Neuronal stem cell (in vitro differentiated cells): ENCODE measurements around the gene THBS1.

ENCODE experiments used
- DNase-seq: peaks from one replicate; pipeline ENCODE4 v3.0.0-alpha.2; 2013; ENCODE audit warnings: low spot score
- H2AFZ ChIP-seq: one replicate; pipeline ENCODE4 v1.6.1; 2013; ENCODE audit warnings: mild to moderate bottlenecking, low read length, inconsistent platforms
- H2AK5ac ChIP-seq: 2 replicates; pipeline ENCODE4 v1.6.1; 2013; ENCODE audit warnings: low read depth, mild to moderate bottlenecking, inconsistent platforms, low read length, moderate library complexity, mixed read lengths
- H2BK120ac ChIP-seq: 2 replicates; pipeline ENCODE4 v1.6.1; 2013; ENCODE audit warnings: low read depth, mild to moderate bottlenecking, inconsistent platforms, low read length, moderate library complexity, mixed read lengths
- H2BK12ac ChIP-seq: one replicate; pipeline ENCODE4 v1.6.1; 2013; ENCODE audit warnings: low read length, inconsistent platforms
- H2BK15ac ChIP-seq: 2 replicates; pipeline ENCODE4 v1.6.1; 2013; ENCODE audit warnings: mild to moderate bottlenecking, low read length, inconsistent platforms, mixed read lengths
- H2BK5ac ChIP-seq: one replicate; pipeline ENCODE4 v1.6.1; 2013; ENCODE audit warnings: inconsistent platforms, mild to moderate bottlenecking, low read length, moderate library complexity
- H3K14ac ChIP-seq: one replicate; pipeline ENCODE4 v1.6.1; 2013; ENCODE audit warnings: low read length, inconsistent platforms
- H3K18ac ChIP-seq: 2 replicates; pipeline ENCODE4 v1.6.1; 2013; ENCODE audit warnings: low read length, inconsistent platforms
- H3K23ac ChIP-seq: 2 replicates; pipeline ENCODE4 v1.6.1; 2013; ENCODE audit warnings: low read depth, mild to moderate bottlenecking, mixed read lengths, low read length, inconsistent platforms; ENCODE audit not compliant: poor library complexity
- H3K27ac ChIP-seq: replicated peaks from 3 replicates; pipeline ENCODE4 v1.5.1; 2013; ENCODE audit warnings: low read length, inconsistent platforms
- H3K27me3 ChIP-seq, 3 experiments: 2 replicates each; pipeline ENCODE4 v1.6.1; 2013; ENCODE audit warnings: low read length in 3 of 3, mild to moderate bottlenecking in 2 of 3, inconsistent platforms in 1 of 3, low read depth in 1 of 3, mixed read lengths in 1 of 3, moderate library complexity in 1 of 3; ENCODE audit not compliant: control insufficient read depth in 3 of 3, insufficient read depth in 3 of 3
- H3K36me3 ChIP-seq, 2 donors: replicated peaks in 1 of 2; 2 replicates each; pipeline ENCODE4 v1.6.1; 2013; ENCODE audit warnings: low read length in 2 of 2; ENCODE audit not compliant: control insufficient read depth in 2 of 2, insufficient read depth in 2 of 2
- H3K4ac ChIP-seq: 2 replicates; pipeline ENCODE4 v1.6.1; 2013; ENCODE audit warnings: inconsistent platforms, mild to moderate bottlenecking, low read length, moderate library complexity
- H3K4me1 ChIP-seq, 2 donors: 1 replicate in 1 of 2; 2 replicates in 1 of 2; pipeline ENCODE4 v1.6.1; 2013; ENCODE audit warnings: low read length in 2 of 2, low read depth in 1 of 2; ENCODE audit not compliant: control insufficient read depth in 2 of 2, insufficient read depth in 1 of 2
- H3K4me2 ChIP-seq: one replicate; pipeline ENCODE4 v1.6.1; 2013; ENCODE audit warnings: mild to moderate bottlenecking, low read length, inconsistent platforms; ENCODE audit not compliant: insufficient read depth, poor library complexity, severe bottlenecking
- H3K4me3 ChIP-seq, 2 donors: 2 replicates each; pipeline ENCODE4 v1.5.1; 2013; ENCODE audit warnings: low read length in 2 of 2, mild to moderate bottlenecking in 2 of 2, inconsistent platforms in 1 of 2, moderate library complexity in 1 of 2
- H3K79me1 ChIP-seq: one replicate; pipeline ENCODE4 v1.6.1; 2013; ENCODE audit warnings: low read depth, mild to moderate bottlenecking, inconsistent platforms, low read length, moderate library complexity
- H3K9ac ChIP-seq: one replicate; pipeline ENCODE4 v1.6.1; 2013; ENCODE audit warnings: mild to moderate bottlenecking, low read depth, low read length, inconsistent platforms; ENCODE audit not compliant: poor library complexity
- H3K9me3 ChIP-seq, 2 donors: replicated peaks in 1 of 2; 2 replicates each; pipeline versions ENCODE3 to v1.6.1; 2013; ENCODE audit warnings: low read length in 2 of 2, mild to moderate bottlenecking in 2 of 2, inconsistent platforms in 1 of 2, low read depth in 1 of 2, mixed read lengths in 1 of 2, moderate library complexity in 1 of 2; ENCODE audit not compliant: control insufficient read depth in 2 of 2, insufficient read depth in 1 of 2
- H4K8ac ChIP-seq: one replicate; pipeline ENCODE4 v1.6.1; 2013; ENCODE audit warnings: low read depth, mild to moderate bottlenecking, inconsistent platforms, low read length, moderate library complexity
- H4K91ac ChIP-seq: one replicate; pipeline ENCODE4 v1.6.1; 2013; ENCODE audit warnings: low read length, low read depth, mild to moderate bottlenecking, inconsistent platforms; ENCODE audit not compliant: poor library complexity
- WGBS, 2 donors: extraction: QIAGEN DNeasy Blood & Tissue Kit; methylation state at CpG; one replicate each; pipeline ENCODE4 v1.1.7; 2013; ENCODE audit warnings: missing lambda C conversion rate in 2 of 2, mixed read lengths in 1 of 2; ENCODE audit not compliant: insufficient read length in 2 of 2, insufficient replicate concordance in 1 of 2; ENCODE audit errors: extremely low coverage in 2 of 2; 5-methylcytosine and 5-hydroxymethylcytosine counted together

THBS1 gene

DNA sequence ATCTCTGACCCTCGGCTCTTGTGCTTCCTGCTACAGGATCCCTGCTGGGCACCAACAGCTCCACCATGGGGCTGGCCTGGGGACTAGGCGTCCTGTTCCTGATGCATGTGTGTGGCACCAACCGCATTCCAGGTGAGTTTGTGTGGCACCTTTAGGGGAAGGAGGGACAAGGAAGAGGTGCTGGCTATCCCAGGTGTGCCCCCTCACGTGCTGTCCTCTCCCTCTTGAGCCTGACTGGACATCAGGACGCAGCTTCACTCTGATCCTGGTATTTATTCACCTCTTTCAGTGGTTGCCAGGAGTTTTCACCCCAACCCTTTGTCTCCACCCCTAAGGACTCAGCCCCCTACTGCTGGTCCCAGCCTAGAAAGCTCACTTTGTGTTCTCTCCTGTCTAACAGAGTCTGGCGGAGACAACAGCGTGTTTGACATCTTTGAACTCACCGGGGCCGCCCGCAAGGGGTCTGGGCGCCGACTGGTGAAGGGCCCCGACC lies 960 bp downstream of the THBS1 start:
- peaks cover 1% of the 10 kb centered on the region for H3K79me1 ChIP-seq
- H2BK12ac ChIP-seq: no peak overlapping the region
- no peak overlapping the region for H2AK5ac ChIP-seq
- H3K27ac ChIP-seq: no peak overlapping the region
- no peak overlapping the region for H3K18ac ChIP-seq
- H3K4me3 ChIP-seq: peak overlapping the region; percentile 51 to 85
- H4K91ac ChIP-seq: no peak overlapping the region
- H3K36me3 ChIP-seq: peaks cover 22 to 50% of the 10 kb centered on the region in 2 donors
- no CpG with 5 or more reads among the region's 13 CpGs for WGBS, 2 donors
- no peak overlapping the region for H2BK15ac ChIP-seq
- DNase-seq: no peak
- H3K14ac ChIP-seq: no peak overlapping the region
- H3K9ac ChIP-seq: no peak overlapping the region
- H2AFZ ChIP-seq: peak overlapping the region; percentile 99
- no peaks in the 10 kb centered on the region for H3K9me3 ChIP-seq
- H3K4me1 ChIP-seq: peaks cover 15 to 19% of the 10 kb centered on the region in 2 donors
- no peak overlapping the region for H2BK5ac ChIP-seq
- H3K4ac ChIP-seq: no peak overlapping the region
- H3K4me2 ChIP-seq: peak overlapping the region; percentile 92
- no peak overlapping the region for H2BK120ac ChIP-seq
- H4K8ac ChIP-seq: no peak overlapping the region
- no peaks in the 10 kb centered on the region for H3K27me3 ChIP-seq
- no peak overlapping the region for H3K23ac ChIP-seq

DNA sequence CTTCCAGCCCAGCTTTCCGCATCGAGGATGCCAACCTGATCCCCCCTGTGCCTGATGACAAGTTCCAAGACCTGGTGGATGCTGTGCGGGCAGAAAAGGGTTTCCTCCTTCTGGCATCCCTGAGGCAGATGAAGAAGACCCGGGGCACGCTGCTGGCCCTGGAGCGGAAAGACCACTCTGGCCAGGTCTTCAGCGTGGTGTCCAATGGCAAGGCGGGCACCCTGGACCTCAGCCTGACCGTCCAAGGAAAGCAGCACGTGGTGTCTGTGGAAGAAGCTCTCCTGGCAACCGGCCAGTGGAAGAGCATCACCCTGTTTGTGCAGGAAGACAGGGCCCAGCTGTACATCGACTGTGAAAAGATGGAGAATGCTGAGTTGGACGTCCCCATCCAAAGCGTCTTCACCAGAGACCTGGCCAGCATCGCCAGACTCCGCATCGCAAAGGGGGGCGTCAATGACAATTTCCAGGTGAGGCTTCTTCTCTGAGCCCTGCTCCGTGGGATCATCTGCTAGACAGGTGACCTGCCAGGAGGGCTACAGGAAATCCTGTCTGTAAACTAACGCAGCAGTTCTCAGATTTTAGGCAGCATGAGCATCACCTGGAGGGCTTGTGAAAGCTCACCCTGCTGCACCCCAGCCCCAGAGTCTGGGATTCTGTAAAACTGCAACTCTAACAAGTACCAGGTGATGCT lies 1.6 kb downstream of the THBS1 start:
- H4K91ac ChIP-seq: no peak overlapping the region
- no peak for DNase-seq
- no peak overlapping the region for H2BK12ac ChIP-seq
- no peak overlapping the region for H4K8ac ChIP-seq
- H3K9ac ChIP-seq: no peak overlapping the region
- H2BK5ac ChIP-seq: no peak overlapping the region
- no peak overlapping the region for H3K18ac ChIP-seq
- H3K9me3 ChIP-seq: no peaks in the 10 kb centered on the region
- WGBS, 2 donors: no CpG with 5 or more reads among the region's 20 CpGs
- H3K36me3 ChIP-seq: peaks cover 26 to 56% of the 10 kb centered on the region in 2 donors
- H3K23ac ChIP-seq: peak overlapping the region; percentile 20
- H2AK5ac ChIP-seq: no peak overlapping the region
- H2BK120ac ChIP-seq: no peak overlapping the region
- no peak overlapping the region for H2AFZ ChIP-seq
- H3K14ac ChIP-seq: no peak overlapping the region
- no peak overlapping the region for H3K27ac ChIP-seq
- H3K4ac ChIP-seq: no peak overlapping the region
- H3K4me1 ChIP-seq: peaks cover 15 to 19% of the 10 kb centered on the region in 2 donors
- H3K4me3 ChIP-seq: peak overlapping the region in 1 of 2 donors; percentile 51
- H3K27me3 ChIP-seq: no peaks in the 10 kb centered on the region
- no peak overlapping the region for H3K4me2 ChIP-seq
- H3K79me1 ChIP-seq: peaks cover 1% of the 10 kb centered on the region
- no peak overlapping the region for H2BK15ac ChIP-seq

DNA sequence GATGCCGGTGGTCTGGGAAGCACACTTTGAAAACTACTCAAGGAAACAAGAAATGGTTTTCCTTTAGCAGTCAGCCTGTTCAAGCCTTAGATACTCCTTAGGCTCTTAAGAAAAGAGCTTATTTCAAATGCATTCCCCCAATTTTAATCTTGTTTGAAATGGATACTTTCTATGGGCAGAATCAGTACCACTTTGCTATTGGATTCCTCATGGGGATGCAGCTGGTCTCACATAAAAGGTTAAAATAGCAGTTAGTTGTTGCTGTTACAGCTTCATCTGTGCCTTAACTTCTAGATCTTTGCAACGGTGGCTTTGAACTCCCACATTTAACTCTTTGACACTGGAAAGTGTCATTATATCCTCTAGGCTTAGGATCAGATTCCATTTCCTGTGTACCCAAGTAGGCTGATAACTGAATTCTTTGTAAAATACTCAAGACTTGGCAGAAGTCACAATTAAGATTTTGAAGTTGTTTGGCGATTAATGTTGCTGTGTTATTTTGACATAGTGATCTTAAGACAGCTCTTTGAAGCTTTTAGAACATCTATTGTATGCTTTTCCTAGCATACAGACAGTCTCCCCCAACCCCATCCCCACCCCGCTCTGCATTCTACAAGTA lies 2.2 kb downstream of the THBS1 start:
- H3K36me3 ChIP-seq: peaks cover 30 to 62% of the 10 kb centered on the region in 2 donors
- no peak overlapping the region for H2BK15ac ChIP-seq
- peak overlapping the region in 1 of 2 donors; percentile 51 for H3K4me3 ChIP-seq
- H3K9me3 ChIP-seq: no peaks in the 10 kb centered on the region
- H3K4me1 ChIP-seq: peaks cover 15 to 19% of the 10 kb centered on the region in 2 donors
- H3K79me1 ChIP-seq: peaks cover 1% of the 10 kb centered on the region
- H3K9ac ChIP-seq: no peak overlapping the region
- no peak overlapping the region for H2BK120ac ChIP-seq
- no peak overlapping the region for H3K14ac ChIP-seq
- no CpG with 5 or more reads among the region's 4 CpGs for WGBS, 2 donors
- no peak overlapping the region for H4K91ac ChIP-seq
- no peak overlapping the region for H2BK12ac ChIP-seq
- H3K27me3 ChIP-seq: no peaks in the 10 kb centered on the region
- H4K8ac ChIP-seq: no peak overlapping the region
- H3K18ac ChIP-seq: no peak overlapping the region
- no peak overlapping the region for H2AK5ac ChIP-seq
- H2AFZ ChIP-seq: no peak overlapping the region
- no peak overlapping the region for H3K27ac ChIP-seq
- no peak overlapping the region for H3K4ac ChIP-seq
- H3K23ac ChIP-seq: no peak overlapping the region
- H2BK5ac ChIP-seq: no peak overlapping the region
- no peak overlapping the region for H3K4me2 ChIP-seq
- no peak for DNase-seq

DNA sequence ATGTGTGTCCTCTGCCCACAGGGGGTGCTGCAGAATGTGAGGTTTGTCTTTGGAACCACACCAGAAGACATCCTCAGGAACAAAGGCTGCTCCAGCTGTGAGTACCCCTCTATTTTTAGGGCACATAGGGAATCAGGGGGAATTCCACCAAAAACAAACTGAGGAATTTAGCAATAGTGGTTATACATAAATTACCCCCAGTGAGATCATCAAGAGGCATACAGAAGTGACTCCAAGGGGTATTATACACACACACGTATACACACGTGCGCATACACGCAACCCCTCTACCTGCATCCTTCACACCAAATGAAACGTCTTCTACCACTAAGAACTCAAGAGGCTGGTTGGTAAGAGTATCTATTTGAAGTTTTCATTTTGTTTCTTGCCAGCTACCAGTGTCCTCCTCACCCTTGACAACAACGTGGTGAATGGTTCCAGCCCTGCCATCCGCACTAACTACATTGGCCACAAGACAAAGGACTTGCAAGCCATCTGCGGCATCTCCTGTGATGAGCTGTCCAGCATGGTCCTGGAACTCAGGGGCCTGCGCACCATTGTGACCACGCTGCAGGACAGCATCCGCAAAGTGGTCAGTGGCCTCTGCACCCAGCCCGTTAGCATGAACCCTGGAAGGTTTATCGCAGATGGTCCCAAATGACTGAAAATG lies 2.9 kb downstream of the THBS1 start:
- Histone ChIP-seq H4K8ac (no peak overlapping the region), H3K36me3 (peaks cover 36 to 69% of the 10 kb centered on the region in 2 donors), H2BK5ac (no peak overlapping the region), H3K9me3 (no peaks in the 10 kb centered on the region), H3K27ac (no peak overlapping the region), H2BK15ac (no peak overlapping the region), H2AFZ (no peak overlapping the region), H2BK120ac (no peak overlapping the region), H2AK5ac (no peak overlapping the region), H3K79me1 (peaks cover 1% of the 10 kb centered on the region), H2BK12ac (no peak overlapping the region), H3K27me3 (no peaks in the 10 kb centered on the region), H3K4ac (no peak overlapping the region), H3K23ac (no peak overlapping the region), H3K4me1 (peaks cover 15 to 19% of the 10 kb centered on the region in 2 donors), H3K14ac (no peak overlapping the region), H3K4me2 (no peak overlapping the region), H3K9ac (no peak overlapping the region), H3K18ac (no peak overlapping the region), H3K4me3 (no peak overlapping the region), H4K91ac (no peak overlapping the region)
- WGBS, 2 donors: no CpG with 5 or more reads among the region's 13 CpGs
- no peak for DNase-seq
